HEK293 (cell line): ENCODE results near the gene UBXN1.

Experiments used
- BCL6B ChIP-seq: fragments of 450-650 bp; formaldehyde crosslinking; IDR thresholded peaks from 2 replicates; pipeline ENCODE4 v1.5.1; 2017; ENCODE audit warnings: missing biosample characterization, missing genetic modification characterization
- GLIS2 ChIP-seq: fragments of 450-650 bp; formaldehyde crosslinking; IDR thresholded peaks from 2 replicates; pipeline ENCODE4 v1.5.1; 2016; ENCODE audit warnings: missing biosample characterization, missing genetic modification characterization
- HOXA7 ChIP-seq: sonication (generic); formaldehyde crosslinking; IDR thresholded peaks from 2 replicates; pipeline ENCODE4 v1.8.1; 2022; ENCODE audit warnings: missing genetic modification reagents, borderline replicate concordance
- OVOL3 ChIP-seq: fragments of 450-650 bp; formaldehyde crosslinking; IDR thresholded peaks from 2 replicates; pipeline ENCODE4 v1.5.1; 2016; ENCODE audit warnings: missing biosample characterization, missing genetic modification characterization
- RBAK ChIP-seq: fragments of 450-650 bp; formaldehyde crosslinking; IDR thresholded peaks from 2 replicates; pipeline ENCODE4 v1.5.1; 2016; ENCODE audit warnings: missing biosample characterization, missing genetic modification characterization
- SCRT2 ChIP-seq: fragments of 450-650 bp; formaldehyde crosslinking; IDR thresholded peaks from 2 replicates; pipeline ENCODE4 v1.5.1; 2016; ENCODE audit warnings: missing biosample characterization, missing genetic modification characterization
- SP7 ChIP-seq: fragments of 450-650 bp; formaldehyde crosslinking; IDR thresholded peaks from 2 replicates; pipeline ENCODE4 v1.5.1; 2016; ENCODE audit warnings: missing biosample characterization, missing genetic modification characterization
- TRIM28 ChIP-seq: IDR thresholded peaks from 2 replicates; pipeline ENCODE4 v1.6.1; 2011; ENCODE audit warnings: low read length, control low read depth, borderline replicate concordance
- ZBTB26 ChIP-seq: fragments of 450-650 bp; formaldehyde crosslinking; optimal IDR thresholded peaks from 2 replicates; pipeline ENCODE3; 2016; ENCODE audit warnings: missing biosample characterization, mild to moderate bottlenecking, missing genetic modification characterization
- ZBTB6 ChIP-seq: fragments of 450-650 bp; formaldehyde crosslinking; IDR thresholded peaks from 2 replicates; pipeline ENCODE4 v1.5.1; 2017; ENCODE audit warnings: missing biosample characterization, missing genetic modification characterization
- ZEB2 ChIP-seq: fragments of 450-650 bp; formaldehyde crosslinking; IDR thresholded peaks from 2 replicates; pipeline ENCODE4 v1.5.1; 2016; ENCODE audit warnings: missing biosample characterization, missing genetic modification characterization
- ZNF138 ChIP-seq: fragments of 450-650 bp; formaldehyde crosslinking; IDR thresholded peaks from 2 replicates; pipeline ENCODE4 v1.5.1; 2016; ENCODE audit warnings: missing biosample characterization, missing genetic modification characterization, borderline replicate concordance
- ZNF146 ChIP-seq: fragments of 450-650 bp; formaldehyde crosslinking; IDR thresholded peaks from 2 replicates; pipeline ENCODE4 v1.5.1; 2016; ENCODE audit warnings: missing biosample characterization, missing genetic modification characterization
- ZNF155 ChIP-seq: fragments of 450-650 bp; formaldehyde crosslinking; IDR thresholded peaks from 2 replicates; pipeline ENCODE4 v1.5.1; 2016; ENCODE audit warnings: missing biosample characterization, missing genetic modification characterization
- ZNF26 ChIP-seq: fragments of 450-650 bp; formaldehyde crosslinking; IDR thresholded peaks from 2 replicates; pipeline ENCODE4 v1.5.1; 2016; ENCODE audit warnings: missing biosample characterization, missing genetic modification characterization
- ZNF274 ChIP-seq, 2 experiments: fragments of 200-500 bp in 1 of 2; fragments of 450-650 bp in 1 of 2; sonication (Bioruptor generic) in 1 of 2; formaldehyde crosslinking in 1 of 2; IDR thresholded peaks; 2 replicates each; pipeline versions ENCODE4 v1.5.1 to v1.6.1; 2014 to 2016; ENCODE audit warnings: borderline replicate concordance in 1 of 2, inconsistent platforms in 1 of 2, low read length in 1 of 2, missing biosample characterization in 1 of 2, missing genetic modification characterization in 1 of 2
- ZNF302 ChIP-seq: fragments of 450-650 bp; formaldehyde crosslinking; IDR thresholded peaks from 2 replicates; pipeline ENCODE4 v1.5.1; 2016; ENCODE audit warnings: missing biosample characterization, missing genetic modification characterization, low read depth
- ZNF311 ChIP-seq: fragments of 450-650 bp; formaldehyde crosslinking; IDR thresholded peaks from 2 replicates; pipeline ENCODE4 v1.5.1; 2017; ENCODE audit warnings: missing biosample characterization, missing genetic modification characterization, borderline replicate concordance
- ZNF335 ChIP-seq: fragments of 450-650 bp; formaldehyde crosslinking; conservative IDR thresholded peaks from 2 replicates; pipeline ENCODE4 v1.5.1; 2016; ENCODE audit warnings: missing biosample characterization, missing genetic modification characterization
- ZNF362 ChIP-seq: fragments of 450-650 bp; formaldehyde crosslinking; IDR thresholded peaks from 2 replicates; pipeline ENCODE4 v1.5.1; 2016; ENCODE audit warnings: missing biosample characterization, missing genetic modification characterization
- ZNF366 ChIP-seq: fragments of 450-650 bp; formaldehyde crosslinking; conservative IDR thresholded peaks from 2 replicates; pipeline ENCODE4 v1.5.1; 2016; ENCODE audit warnings: missing biosample characterization, missing genetic modification characterization
- ZNF391 ChIP-seq: fragments of 450-650 bp; formaldehyde crosslinking; IDR thresholded peaks from 2 replicates; pipeline ENCODE4 v1.5.1; 2016; ENCODE audit warnings: low read depth, missing biosample characterization, missing genetic modification characterization, borderline replicate concordance
- ZNF433 ChIP-seq: fragments of 450-650 bp; formaldehyde crosslinking; IDR thresholded peaks from 2 replicates; pipeline ENCODE4 v1.5.1; 2016; ENCODE audit warnings: missing biosample characterization, missing genetic modification characterization, low read depth
- ZNF585B ChIP-seq: fragments of 450-650 bp; formaldehyde crosslinking; IDR thresholded peaks from 2 replicates; pipeline ENCODE4 v1.5.1; 2016; ENCODE audit warnings: missing biosample characterization, missing genetic modification characterization
- ZNF596 ChIP-seq: fragments of 450-650 bp; IDR thresholded peaks from 2 replicates; pipeline ENCODE4 v1.5.0; 2018; ENCODE audit warnings: missing biosample characterization, mild to moderate bottlenecking, missing genetic modification characterization, moderate library complexity
- ZNF626 ChIP-seq: fragments of 450-650 bp; sonication (Bioruptor Pico); formaldehyde crosslinking; IDR thresholded peaks from 2 replicates; pipeline ENCODE4 v1.5.1; 2018; ENCODE audit warnings: missing biosample characterization, missing genetic modification characterization, inconsistent platforms
- ZNF629 ChIP-seq: fragments of 450-650 bp; formaldehyde crosslinking; IDR thresholded peaks from 2 replicates; pipeline ENCODE4 v1.5.1; 2017; ENCODE audit warnings: missing biosample characterization, missing genetic modification characterization
- ZNF639 ChIP-seq: fragments of 450-650 bp; formaldehyde crosslinking; IDR thresholded peaks from 2 replicates; pipeline ENCODE4 v1.5.1; 2016; ENCODE audit warnings: missing biosample characterization, missing genetic modification characterization
- ZNF670 ChIP-seq: fragments of 450-650 bp; formaldehyde crosslinking; IDR thresholded peaks from 2 replicates; pipeline ENCODE4 v1.5.1; 2016; ENCODE audit warnings: missing biosample characterization, missing genetic modification characterization, low read depth
- ZNF747 ChIP-seq: fragments of 450-650 bp; formaldehyde crosslinking; IDR thresholded peaks from 2 replicates; pipeline ENCODE4 v1.5.1; 2016; ENCODE audit warnings: missing biosample characterization, missing genetic modification characterization
- ZNF785 ChIP-seq: fragments of 450-650 bp; formaldehyde crosslinking; IDR thresholded peaks from 2 replicates; pipeline ENCODE4 v1.5.1; 2016; ENCODE audit warnings: missing biosample characterization, missing genetic modification characterization
- ZNF837 ChIP-seq: fragments of 450-650 bp; formaldehyde crosslinking; IDR thresholded peaks from 2 replicates; pipeline ENCODE4 v1.5.1; 2016; ENCODE audit warnings: missing biosample characterization, missing genetic modification characterization

Gene UBXN1

GRCh38 chr11:62678770-62679696 lies at the start of gene UBXN1 (continued):
- no peak for TF ChIP-seq ZNF785 (tag by site-specific recombination)
- peak; percentile 71 for TF ChIP-seq SP7 (tag by site-specific recombination)
- no peak for TF ChIP-seq RBAK (tag by site-specific recombination)
- no peak for TF ChIP-seq ZNF155 (tag by site-specific recombination)
- no peak for TF ChIP-seq ZNF837 (tag by site-specific recombination)
- no peak for TF ChIP-seq ZNF146 (tag by site-specific recombination)
- no peak for TF ChIP-seq ZNF362 (tag by site-specific recombination)
- TF ChIP-seq ZNF629 (tag by site-specific recombination), result peak; percentile 58; the same call in 1 of the 2 replicates
- no peak for TF ChIP-seq ZNF302
- peak; percentile 67; the same call in 1 of the 2 replicates for TF ChIP-seq TRIM28
- no peak for TF ChIP-seq ZNF311 (tag by site-specific recombination)
- no peak for TF ChIP-seq ZNF366 (tag by site-specific recombination)
- peak; percentile 56; the same call in 1 of the 2 replicates for TF ChIP-seq ZNF596 (tag by site-specific recombination)
- TF ChIP-seq ZNF138 (tag by site-specific recombination), result no peak
- peak; percentile 56; the same call in 1 of the 2 replicates for TF ChIP-seq ZEB2 (tag by site-specific recombination)
- TF ChIP-seq HOXA7 (CRISPR knock-in tag), result no peak
- peak; percentile 87 for TF ChIP-seq ZBTB6 (tag by site-specific recombination)
- no peak for TF ChIP-seq ZNF585B (tag by site-specific recombination)
- peak; percentile 59; the same call in 1 of the 2 replicates for TF ChIP-seq ZNF639 (tag by site-specific recombination)
- no peak for TF ChIP-seq ZNF274 (IDR thresholded peaks at IDR 0.05; ENCODE audit: low read length)
- TF ChIP-seq ZNF274 (tag by site-specific recombination; IDR thresholded peaks at IDR 0.05; ENCODE audit: borderline replicate concordance), result no peak
- no peak for TF ChIP-seq ZNF626 (tag by site-specific recombination)
- TF ChIP-seq ZNF335, result peak; percentile 66
- TF ChIP-seq ZBTB26 (tag by site-specific recombination), result peak; percentile 68
- no peak for TF ChIP-seq BCL6B (tag by site-specific recombination)
- TF ChIP-seq ZNF433 (tag by site-specific recombination), result no peak
- TF ChIP-seq ZNF747, result no peak
- TF ChIP-seq OVOL3 (tag by site-specific recombination), result no peak
- peak; percentile 53; the same call in 1 of the 2 replicates for TF ChIP-seq GLIS2 (tag by site-specific recombination)
- no peak for TF ChIP-seq SCRT2 (tag by site-specific recombination)
- TF ChIP-seq ZNF391 (tag by site-specific recombination), result no peak
- no peak for TF ChIP-seq ZNF26 (tag by site-specific recombination)
- TF ChIP-seq ZNF670, result no peak
